ENCODE data around the gene SIRT3. TPM values are rescaled to one million over a fixed set of nuclear protein-coding genes. Genes with fewer than 3 reads are reported as not detected.
A peak's percentile ranks its signal among the peaks of the same experiment; 100 is the strongest.

SIRT3 gene
- total RNA-seq, 1 experiment from 2014 or later = 37.5 TPM

DNA sequence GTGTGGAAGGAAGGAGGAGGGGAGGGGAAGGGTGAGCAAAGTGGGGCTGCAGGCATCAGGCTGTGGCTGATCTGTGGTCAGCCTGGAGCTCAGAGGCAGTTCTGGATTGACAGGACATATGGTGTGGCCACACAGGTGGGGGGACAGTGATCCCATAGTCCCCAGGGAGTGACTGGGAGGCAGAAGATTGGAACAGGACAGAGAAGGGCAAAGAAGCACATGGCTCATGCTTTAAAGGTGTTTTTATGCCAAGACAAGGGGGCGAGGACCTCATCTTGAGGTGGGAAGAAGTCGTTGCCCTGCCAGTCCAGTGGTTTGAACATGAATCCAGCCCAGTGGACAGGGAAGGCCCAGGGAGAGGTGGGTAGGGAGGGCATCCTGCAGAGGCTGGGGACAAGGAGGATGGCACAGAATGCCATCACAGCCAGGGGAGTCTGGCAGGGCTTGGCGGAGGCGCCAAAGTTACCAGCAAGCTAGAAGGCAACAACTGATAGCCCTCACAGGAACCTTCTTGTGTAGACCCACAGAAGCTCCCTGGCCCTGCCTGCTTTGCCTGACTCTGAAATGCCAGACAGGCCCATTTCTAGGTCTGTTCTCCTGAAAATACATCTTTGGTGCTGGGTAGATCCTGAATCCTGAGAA lies 32.1 kb downstream of the SIRT3 start:
- CTCF ChIA-PET = no interaction called here
- DNase-seq (ENCODE audit: low read depth, low spot score) (no peak), ATAC-seq (no peak)
- H3K27ac ChIP-seq (ENCODE audit: low read length) = no peak overlapping the region
- H3K27me3 ChIP-seq (ENCODE audit: control insufficient read depth, insufficient read depth, low read length) = no peaks in the 10 kb centered on the region
- TF ChIP-seq, protein P1, sequence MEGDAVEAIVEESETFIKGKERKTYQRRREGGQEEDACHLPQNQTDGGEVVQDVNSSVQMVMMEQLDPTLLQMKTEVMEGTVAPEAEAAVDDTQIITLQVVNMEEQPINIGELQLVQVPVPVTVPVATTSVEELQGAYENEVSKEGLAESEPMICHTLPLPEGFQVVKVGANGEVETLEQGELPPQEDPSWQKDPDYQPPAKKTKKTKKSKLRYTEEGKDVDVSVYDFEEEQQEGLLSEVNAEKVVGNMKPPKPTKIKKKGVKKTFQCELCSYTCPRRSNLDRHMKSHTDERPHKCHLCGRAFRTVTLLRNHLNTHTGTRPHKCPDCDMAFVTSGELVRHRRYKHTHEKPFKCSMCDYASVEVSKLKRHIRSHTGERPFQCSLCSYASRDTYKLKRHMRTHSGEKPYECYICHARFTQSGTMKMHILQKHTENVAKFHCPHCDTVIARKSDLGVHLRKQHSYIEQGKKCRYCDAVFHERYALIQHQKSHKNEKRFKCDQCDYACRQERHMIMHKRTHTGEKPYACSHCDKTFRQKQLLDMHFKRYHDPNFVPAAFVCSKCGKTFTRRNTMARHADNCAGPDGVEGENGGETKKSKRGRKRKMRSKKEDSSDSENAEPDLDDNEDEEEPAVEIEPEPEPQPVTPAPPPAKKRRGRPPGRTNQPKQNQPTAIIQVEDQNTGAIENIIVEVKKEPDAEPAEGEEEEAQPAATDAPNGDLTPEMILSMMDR (IDR thresholded peaks at IDR 0.05) = no peak
- TF ChIP-seq POLR2AphosphoS5 (IDR thresholded peaks at IDR 0.05; ENCODE audit: low read depth, low read length) = peak; percentile 21; the same call in 1 of the 2 replicates
- intact Hi-C loops (cut with micrococcal nuclease; ENCODE audit: unreplicated experiment) (no loop called here), in situ Hi-C loops (cut with HindIII; ENCODE audit: low pct_unique_long_range_greater_than_20kb, low sequenced_read_pairs) (no loop called here)
- POLR2A ChIA-PET = interaction anchor here (0.6 kb wide), 1 partner anchor 47 kb away, joined by 3 read pairs; no protein-coding TSS in a partner anchor
- H3K9me3 ChIP-seq (ENCODE audit: control insufficient read depth, insufficient read depth, low read depth, low read length) = no peaks in the 10 kb centered on the region
- no TSS peak for BruUV-seq (replicated peaks)
- H3K4me1 ChIP-seq (ENCODE audit: control insufficient read depth, insufficient read depth, low read length) = peaks cover 12% of the 10 kb centered on the region
- peaks cover 4% of the 10 kb centered on the region; the same call in 1 of the 2 replicates for H3K36me3 ChIP-seq (ENCODE audit: control insufficient read depth, insufficient read depth, low read length)
- no peak overlapping the region for H3K4me3 ChIP-seq (ENCODE audit: low read depth in 2 of 2, low read length in 2 of 2)

DNA sequence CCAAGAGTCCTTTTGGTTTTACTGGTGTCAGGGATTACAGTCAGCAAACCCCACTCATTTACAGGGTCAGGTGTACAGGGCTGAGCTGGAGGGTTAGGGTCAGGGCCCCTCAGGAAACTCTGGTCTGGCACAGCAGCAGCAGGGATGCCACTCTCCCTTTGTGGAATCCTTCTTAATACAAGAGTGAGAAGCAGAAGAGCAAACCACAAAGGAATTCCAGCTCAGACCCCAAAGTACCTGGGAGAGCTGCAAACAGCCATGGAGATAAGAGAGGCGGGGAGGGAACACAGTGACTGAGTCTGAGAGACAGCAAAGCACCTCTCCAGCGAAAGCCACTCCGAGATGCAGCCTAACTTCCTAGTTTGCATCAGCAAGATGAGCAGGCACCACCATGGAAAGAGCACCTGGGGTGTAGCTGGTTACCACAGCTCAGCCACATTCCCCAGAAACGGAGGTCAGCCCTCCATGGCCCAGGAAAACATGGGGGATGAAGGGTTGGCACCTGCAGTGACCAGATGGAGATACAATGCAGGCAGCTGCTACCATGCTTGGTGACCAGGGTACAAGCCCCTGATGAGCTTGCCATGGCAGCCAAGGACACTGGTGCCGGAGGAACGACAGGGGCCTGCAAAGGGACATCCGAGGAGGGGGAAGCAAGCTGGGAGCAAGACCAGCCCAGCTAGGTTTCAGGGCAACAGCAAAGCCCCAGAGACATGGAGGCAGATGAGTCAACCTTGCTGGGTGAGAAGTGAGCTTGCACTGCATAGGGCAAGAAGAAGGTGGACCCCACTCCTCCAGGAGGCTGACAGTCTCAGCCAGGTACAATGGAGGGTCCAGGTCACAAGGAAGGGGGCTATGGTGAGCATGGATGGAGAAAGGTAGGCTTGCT lies 32.8 kb downstream of the SIRT3 start:
- ChIA-PET POLR2A (interaction anchor here (0.6 kb wide), 1 partner anchor 48 kb away, joined by 3 read pairs; no protein-coding TSS in a partner anchor), CTCF (no interaction called here)
- BruUV-seq (replicated peaks) = no TSS peak

DNA sequence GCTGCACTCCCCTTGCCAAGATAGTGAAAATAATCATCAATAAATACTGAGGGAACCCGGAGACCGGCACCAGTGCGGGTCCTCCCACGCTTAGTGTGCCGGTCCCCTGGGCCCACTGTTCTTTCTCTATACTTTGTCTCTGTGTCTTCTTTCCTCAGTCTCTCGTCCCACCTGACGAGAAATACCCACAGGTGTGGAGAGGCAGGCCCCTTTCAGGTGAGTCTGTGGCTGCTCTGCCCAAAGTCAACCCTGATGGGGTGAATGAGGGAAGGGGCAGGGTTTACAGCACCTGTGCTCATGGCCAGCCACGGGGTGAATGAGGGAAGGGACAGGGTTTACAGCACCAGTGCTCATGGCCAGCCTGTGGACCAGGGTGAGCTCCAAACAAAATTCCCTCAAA lies 33.7 kb downstream of the SIRT3 start:
- ATAC-seq = no peak
- in situ Hi-C loops (cut with HindIII; ENCODE audit: low pct_unique_long_range_greater_than_20kb, low sequenced_read_pairs) (no loop called here), intact Hi-C loops (cut with micrococcal nuclease; ENCODE audit: unreplicated experiment) (no loop called here)
- no peaks in the 10 kb centered on the region; the same call in 1 of the 2 replicates for H3K36me3 ChIP-seq (ENCODE audit: control insufficient read depth, insufficient read depth, low read length)
- ChIA-PET POLR2A (no interaction called here), CTCF (no interaction called here)
- H3K27me3 ChIP-seq (ENCODE audit: control insufficient read depth, insufficient read depth, low read length) = no peaks in the 10 kb centered on the region
- no peak overlapping the region for H3K27ac ChIP-seq (ENCODE audit: low read length)
- no peak for TF ChIP-seq TCF7L2 (IDR thresholded peaks at IDR 0.05; ENCODE audit: low read depth, low read length)
- TF ChIP-seq, protein P2, sequence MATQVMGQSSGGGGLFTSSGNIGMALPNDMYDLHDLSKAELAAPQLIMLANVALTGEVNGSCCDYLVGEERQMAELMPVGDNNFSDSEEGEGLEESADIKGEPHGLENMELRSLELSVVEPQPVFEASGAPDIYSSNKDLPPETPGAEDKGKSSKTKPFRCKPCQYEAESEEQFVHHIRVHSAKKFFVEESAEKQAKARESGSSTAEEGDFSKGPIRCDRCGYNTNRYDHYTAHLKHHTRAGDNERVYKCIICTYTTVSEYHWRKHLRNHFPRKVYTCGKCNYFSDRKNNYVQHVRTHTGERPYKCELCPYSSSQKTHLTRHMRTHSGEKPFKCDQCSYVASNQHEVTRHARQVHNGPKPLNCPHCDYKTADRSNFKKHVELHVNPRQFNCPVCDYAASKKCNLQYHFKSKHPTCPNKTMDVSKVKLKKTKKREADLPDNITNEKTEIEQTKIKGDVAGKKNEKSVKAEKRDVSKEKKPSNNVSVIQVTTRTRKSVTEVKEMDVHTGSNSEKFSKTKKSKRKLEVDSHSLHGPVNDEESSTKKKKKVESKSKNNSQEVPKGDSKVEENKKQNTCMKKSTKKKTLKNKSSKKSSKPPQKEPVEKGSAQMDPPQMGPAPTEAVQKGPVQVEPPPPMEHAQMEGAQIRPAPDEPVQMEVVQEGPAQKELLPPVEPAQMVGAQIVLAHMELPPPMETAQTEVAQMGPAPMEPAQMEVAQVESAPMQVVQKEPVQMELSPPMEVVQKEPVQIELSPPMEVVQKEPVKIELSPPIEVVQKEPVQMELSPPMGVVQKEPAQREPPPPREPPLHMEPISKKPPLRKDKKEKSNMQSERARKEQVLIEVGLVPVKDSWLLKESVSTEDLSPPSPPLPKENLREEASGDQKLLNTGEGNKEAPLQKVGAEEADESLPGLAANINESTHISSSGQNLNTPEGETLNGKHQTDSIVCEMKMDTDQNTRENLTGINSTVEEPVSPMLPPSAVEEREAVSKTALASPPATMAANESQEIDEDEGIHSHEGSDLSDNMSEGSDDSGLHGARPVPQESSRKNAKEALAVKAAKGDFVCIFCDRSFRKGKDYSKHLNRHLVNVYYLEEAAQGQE (IDR thresholded peaks at IDR 0.05; ENCODE audit: insufficient read depth in 1 of 2, low read depth in 2 of 2, low read length in 1 of 2) = no peak
- no peak for TF ChIP-seq POLR2AphosphoS5 (IDR thresholded peaks at IDR 0.05; ENCODE audit: low read depth, low read length)
- TF ChIP-seq SIN3A (IDR thresholded peaks at IDR 0.05; ENCODE audit: borderline replicate concordance, insufficient read depth, low read depth, low read length) = no peak
- TF ChIP-seq, protein P1 (IDR thresholded peaks at IDR 0.05) = no peak
- DNase-seq (ENCODE audit: low read depth, low spot score) = no peak
- no peak overlapping the region for H3K4me3 ChIP-seq (ENCODE audit: low read depth in 2 of 2, low read length in 2 of 2)
- peaks cover 12% of the 10 kb centered on the region for H3K4me1 ChIP-seq (ENCODE audit: control insufficient read depth, insufficient read depth, low read length)
- no peaks in the 10 kb centered on the region for H3K9me3 ChIP-seq (ENCODE audit: control insufficient read depth, insufficient read depth, low read depth, low read length)
- BruUV-seq (replicated peaks) = no TSS peak

More for the DNA sequence above, 32.8 kb downstream of the SIRT3 start:
- Histone ChIP-seq H3K36me3 (ENCODE audit: control insufficient read depth, insufficient read depth, low read length) (peaks cover 4% of the 10 kb centered on the region; the same call in 1 of the 2 replicates), H3K27me3 (ENCODE audit: control insufficient read depth, insufficient read depth, low read length) (no peaks in the 10 kb centered on the region), H3K4me1 (ENCODE audit: control insufficient read depth, insufficient read depth, low read length) (peaks cover 12% of the 10 kb centered on the region), H3K27ac (ENCODE audit: low read length) (no peak overlapping the region), H3K9me3 (ENCODE audit: control insufficient read depth, insufficient read depth, low read depth, low read length) (no peaks in the 10 kb centered on the region), H3K4me3 (ENCODE audit: low read depth in 2 of 2, low read length in 2 of 2) (no peak overlapping the region)
- TF ChIP-seq TCF7L2 (IDR thresholded peaks at IDR 0.05; ENCODE audit: low read depth, low read length) (no peak), POLR2AphosphoS5 (IDR thresholded peaks at IDR 0.05; ENCODE audit: low read depth, low read length) (peak; percentile 24)
- ATAC-seq (no peak), DNase-seq (ENCODE audit: low read depth, low spot score) (no peak)
- in situ Hi-C loops (cut with HindIII; ENCODE audit: low pct_unique_long_range_greater_than_20kb, low sequenced_read_pairs) (no loop called here), intact Hi-C loops (cut with micrococcal nuclease; ENCODE audit: unreplicated experiment) (no loop called here)
